ENCODE measurements around the gene SLAMF6. TPM values are rescaled to one million over a fixed set of nuclear protein-coding genes. Genes with fewer than 3 reads are reported as not detected.
"Not testable (repeated sequence)": the region's sequence is repeated elsewhere in the genome, so short reads cannot be mapped to it uniquely, and the experiment has no call there.

The SLAMF6 gene
- total RNA-seq, 4 donors from 2014 or later: 0.49 to 1.2 (median 0.62) TPM; not detected in 1

GRCh38 chr1:160500321-160500990 lies 22.6 kb downstream of the SLAMF6 start:
- Histone ChIP-seq H3K4me1 (no peaks in the 10 kb centered on the region), H3K9me3 (peaks cover 0 to 28% (median 0%) of the 10 kb centered on the region in 3 donors), H3K4me3 (no peak overlapping the region), H3K36me3 (no peaks in the 10 kb centered on the region), H3K27me3 (no peaks in the 10 kb centered on the region), H3K27ac (no peak overlapping the region)
- no peak for ATAC-seq
- 24% methylated on average over 1 of the region's 1 CpG; no CpG with 5 or more reads in 1 of the 2 donors for WGBS, 2 donors (ENCODE audit: low coverage in 1 of 2)
- no peak for TF ChIP-seq POLR2A (IDR thresholded peaks at IDR 0.05)
- TF ChIP-seq EP300 (IDR thresholded peaks at IDR 0.05): no peak
- TF ChIP-seq CTCF (IDR thresholded peaks at IDR 0.05): no peak
- no peak for TF ChIP-seq POLR2AphosphoS5 (IDR thresholded peaks at IDR 0.05)

- TF ChIP-seq EP300 (IDR thresholded peaks at IDR 0.05) (no peak), POLR2AphosphoS5 (IDR thresholded peaks at IDR 0.05) (no peak), CTCF (IDR thresholded peaks at IDR 0.05) (no peak), POLR2A (IDR thresholded peaks at IDR 0.05) (no peak)
- Histone ChIP-seq H3K9me3 (peaks cover 0 to 21% (median 0%) of the 10 kb centered on the region in 3 donors), H3K27ac (no peak overlapping the region), H3K36me3 (no peaks in the 10 kb centered on the region), H3K4me3 (no peak overlapping the region), H3K27me3 (peaks cover 1% of the 10 kb centered on the region), H3K4me1 (no peaks in the 10 kb centered on the region)
- 83 to 88% methylated on average over 1 of the region's 1 CpG for WGBS, 2 donors (ENCODE audit: low coverage in 1 of 2)
- peak; percentile 62 for ATAC-seq
Observed at GRCh38 chr1:160499631-160500030, 23.4 kb downstream of the SLAMF6 start.

GRCh38 chr1:160498301-160499065 lies 24.6 kb downstream of the SLAMF6 start:
- H3K9me3 ChIP-seq: peaks cover 0 to 24% (median 0%) of the 10 kb centered on the region in 3 donors
- 58 to 74% methylated on average over 3 of the region's 3 CpGs for WGBS, 2 donors (ENCODE audit: low coverage in 1 of 2)
- not testable (repeated sequence) for H3K36me3 ChIP-seq, H3K27ac ChIP-seq, ATAC-seq, H3K4me1 ChIP-seq, H3K4me3 ChIP-seq, H3K27me3 ChIP-seq

DNA sequence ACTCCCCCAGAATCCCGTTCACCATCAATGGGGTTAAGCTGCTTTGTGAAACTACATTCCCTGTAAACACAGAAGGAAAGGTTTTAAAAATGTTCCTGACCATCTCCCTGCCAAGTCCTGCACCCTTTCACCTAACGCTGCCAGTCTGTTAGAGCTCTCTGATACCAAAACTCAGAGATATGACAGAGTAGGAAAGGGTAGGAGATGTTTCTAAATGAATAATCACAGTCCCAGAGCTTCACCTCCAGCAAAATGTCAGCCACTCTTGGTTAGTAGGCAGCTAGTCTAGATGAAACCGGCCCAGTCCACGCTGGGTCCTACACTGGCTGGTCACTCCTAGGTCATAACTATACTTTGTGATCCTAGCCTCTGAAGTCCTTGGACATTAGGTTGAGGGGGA lies 26.7 kb downstream of the SLAMF6 start:
- ATAC-seq: no peak
- 67 to 93% methylated on average over 1 to 3 of the region's 4 CpGs for WGBS, 2 donors (ENCODE audit: low coverage in 1 of 2)

More for the DNA sequence above, 26.7 kb downstream of the SLAMF6 start:
- H3K36me3 ChIP-seq: no peaks in the 10 kb centered on the region
- H3K4me3 ChIP-seq: no peak overlapping the region
- no peak for TF ChIP-seq EP300 (IDR thresholded peaks at IDR 0.05)
- no peak for TF ChIP-seq CTCF (IDR thresholded peaks at IDR 0.05)
- no peak for TF ChIP-seq POLR2A (IDR thresholded peaks at IDR 0.05)
- no peak for TF ChIP-seq POLR2AphosphoS5 (IDR thresholded peaks at IDR 0.05)
- no peaks in the 10 kb centered on the region for H3K4me1 ChIP-seq
- H3K9me3 ChIP-seq: peaks cover 0 to 24% (median 0%) of the 10 kb centered on the region in 3 donors
- no peak overlapping the region for H3K27ac ChIP-seq
- peaks cover 5% of the 10 kb centered on the region for H3K27me3 ChIP-seq
